Measurements from ENCODE around the gene MTSS2.
"Not testable (repeated sequence)": the region's sequence is repeated elsewhere in the genome, so short reads cannot be mapped to it uniquely, and the experiment has no call there.

MTSS2 gene

GRCh38 chr16:70653809-70654771 is 31.8 kb downstream of the MTSS2 start:
- DNase-seq (ENCODE audit: low spot score) = peak; percentile 78

- no peak for DNase-seq (ENCODE audit: low spot score)
Observed at GRCh38 chr16:70653406-70653805, 32.4 kb downstream of the MTSS2 start.

GRCh38 chr16:70652322-70652721 is 33.5 kb downstream of the MTSS2 start:
- DNase-seq (ENCODE audit: low spot score) = no peak

- no peak for DNase-seq (ENCODE audit: low spot score)
Observed at GRCh38 chr16:70651524-70651923, 34.3 kb downstream of the MTSS2 start.

GRCh38 chr16:70650216-70650615 is 35.6 kb downstream of the MTSS2 start:
- DNase-seq (ENCODE audit: low spot score) = no peak

GRCh38 chr16:70649300-70649699 is 36.6 kb downstream of the MTSS2 start:
- no peak for DNase-seq (ENCODE audit: low spot score)

GRCh38 chr16:70648606-70649005 is 37.2 kb downstream of the MTSS2 start:
- DNase-seq (ENCODE audit: low spot score) = no peak

- DNase-seq (ENCODE audit: low spot score) = no peak
Observed at GRCh38 chr16:70647441-70648359, 38.2 kb downstream of the MTSS2 start.

GRCh38 chr16:70646260-70647241 is 39.3 kb downstream of the MTSS2 start, which contains the start of gene IL34:
Gene IL34, plus strand, starts transcription at chr16:70646559. Its CDS starts 389 bp downstream, at chr16:70646948.
- DNase-seq (ENCODE audit: low spot score) = no peak

- DNase-seq (ENCODE audit: low spot score) = no peak
Observed at GRCh38 chr16:70644763-70645597, 40.9 kb downstream of the MTSS2 start.

- DNase-seq (ENCODE audit: low spot score) = not testable (repeated sequence)
Observed at GRCh38 chr16:70643264-70643663, 42.6 kb downstream of the MTSS2 start.

- DNase-seq (ENCODE audit: low spot score) = no peak
Observed at GRCh38 chr16:70642633-70643032, 43.2 kb downstream of the MTSS2 start.

GRCh38 chr16:70638814-70639792 is 46.8 kb downstream of the MTSS2 start:
- DNase-seq (ENCODE audit: low spot score) = no peak

Data from CD4-positive, alpha-beta T cell treated with Interleukin-15 for 4 hours (primary cell).